ENCODE results near the gene POC5.

- TF ChIP-seq CTCF (conservative IDR thresholded peaks at IDR 0.05; ENCODE audit: low read depth in 2 of 2) (no peak), ETS1 (IDR thresholded peaks at IDR 0.05) (no peak), EZH2 (IDR thresholded peaks at IDR 0.05; ENCODE audit: low read depth, unreplicated experiment) (no peak), EZH2phosphoT487 (IDR thresholded peaks at IDR 0.05; ENCODE audit: unreplicated experiment) (no peak), JUNB (IDR thresholded peaks at IDR 0.05; ENCODE audit: unreplicated experiment) (no peak)
Measured at GRCh38 chr5:75753182-75753581, 35.9 kb upstream of the POC5 start.

Measured in GM23338 (cell line).